ENCODE data around the gene SKAP2.

DNA sequence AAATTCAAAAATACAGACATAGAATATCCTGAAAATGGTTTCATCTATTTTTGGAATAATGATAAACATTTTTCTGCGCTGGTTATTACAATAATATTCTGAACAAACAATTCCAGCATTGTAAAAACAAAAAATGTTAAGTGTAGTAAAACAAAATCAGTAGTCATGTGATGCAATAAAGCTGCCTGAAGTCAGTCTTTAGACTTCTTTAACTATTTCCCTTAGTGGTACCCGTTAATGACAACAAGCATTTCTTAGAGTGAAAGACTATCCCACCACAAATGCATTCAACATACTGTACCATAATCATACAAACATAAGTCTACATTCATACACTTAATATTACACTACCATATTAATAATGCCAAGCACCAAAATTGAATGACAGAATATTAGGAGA is 1.6 kb downstream of the SKAP2 start:
- TF ChIP-seq, protein P1, sequence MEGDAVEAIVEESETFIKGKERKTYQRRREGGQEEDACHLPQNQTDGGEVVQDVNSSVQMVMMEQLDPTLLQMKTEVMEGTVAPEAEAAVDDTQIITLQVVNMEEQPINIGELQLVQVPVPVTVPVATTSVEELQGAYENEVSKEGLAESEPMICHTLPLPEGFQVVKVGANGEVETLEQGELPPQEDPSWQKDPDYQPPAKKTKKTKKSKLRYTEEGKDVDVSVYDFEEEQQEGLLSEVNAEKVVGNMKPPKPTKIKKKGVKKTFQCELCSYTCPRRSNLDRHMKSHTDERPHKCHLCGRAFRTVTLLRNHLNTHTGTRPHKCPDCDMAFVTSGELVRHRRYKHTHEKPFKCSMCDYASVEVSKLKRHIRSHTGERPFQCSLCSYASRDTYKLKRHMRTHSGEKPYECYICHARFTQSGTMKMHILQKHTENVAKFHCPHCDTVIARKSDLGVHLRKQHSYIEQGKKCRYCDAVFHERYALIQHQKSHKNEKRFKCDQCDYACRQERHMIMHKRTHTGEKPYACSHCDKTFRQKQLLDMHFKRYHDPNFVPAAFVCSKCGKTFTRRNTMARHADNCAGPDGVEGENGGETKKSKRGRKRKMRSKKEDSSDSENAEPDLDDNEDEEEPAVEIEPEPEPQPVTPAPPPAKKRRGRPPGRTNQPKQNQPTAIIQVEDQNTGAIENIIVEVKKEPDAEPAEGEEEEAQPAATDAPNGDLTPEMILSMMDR (optimal IDR thresholded peaks at IDR 0.05 in 1 of 3, IDR thresholded peaks at IDR 0.05 in 1 of 3, conservative IDR thresholded peaks at IDR 0.05 in 1 of 3; ENCODE audit: extremely low read depth in 1 of 3, insufficient read depth in 2 of 3, low read length in 3 of 3) = no peak
- no peak for TF ChIP-seq EZH2 (IDR thresholded peaks at IDR 0.05; ENCODE audit: low read length)

Measured in keratinocyte (primary cell).